Activated naive CD4-positive, alpha-beta T cell (primary cell): ENCODE measurements around the gene MOGAT3.

ENCODE experiments used
- DNase-seq, 4 experiments: peaks; one replicate each; lab custom pipeline; 2025; lab: John Stamatoyannopoulos, UW

Gene MOGAT3

DNA sequence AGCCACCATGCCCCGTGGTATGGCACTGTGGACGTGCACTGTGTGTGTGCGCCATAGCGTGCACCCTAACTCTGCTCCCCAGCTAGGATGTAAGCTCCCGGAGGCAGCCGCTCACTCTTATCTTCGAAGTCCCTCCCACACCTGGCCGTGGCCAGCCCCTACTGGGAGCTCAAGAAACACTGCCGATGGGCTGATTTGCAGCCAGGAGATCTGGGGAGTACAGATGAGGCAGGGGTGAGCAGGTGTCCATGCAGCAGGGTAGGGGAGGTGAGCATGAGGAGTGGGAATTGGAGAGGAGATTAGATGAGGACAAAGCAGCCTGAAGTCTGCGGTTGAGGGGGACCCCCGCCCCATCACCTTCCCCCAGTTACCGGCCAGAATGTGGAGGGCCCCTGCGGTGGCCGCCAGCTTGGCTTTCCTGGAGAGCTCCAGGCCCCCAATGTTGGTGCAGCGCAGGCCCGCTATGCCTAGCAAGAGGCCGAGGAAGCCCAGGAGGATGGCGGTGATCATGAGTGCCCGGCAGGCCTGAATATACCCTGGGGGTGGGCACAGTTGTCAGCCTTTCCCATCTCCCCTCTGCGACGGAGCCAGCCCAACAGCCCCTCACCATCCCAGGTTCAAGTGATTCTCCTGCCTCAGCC is 33.2 kb upstream of the MOGAT3 start:
- DNase-seq = no peak

DNA sequence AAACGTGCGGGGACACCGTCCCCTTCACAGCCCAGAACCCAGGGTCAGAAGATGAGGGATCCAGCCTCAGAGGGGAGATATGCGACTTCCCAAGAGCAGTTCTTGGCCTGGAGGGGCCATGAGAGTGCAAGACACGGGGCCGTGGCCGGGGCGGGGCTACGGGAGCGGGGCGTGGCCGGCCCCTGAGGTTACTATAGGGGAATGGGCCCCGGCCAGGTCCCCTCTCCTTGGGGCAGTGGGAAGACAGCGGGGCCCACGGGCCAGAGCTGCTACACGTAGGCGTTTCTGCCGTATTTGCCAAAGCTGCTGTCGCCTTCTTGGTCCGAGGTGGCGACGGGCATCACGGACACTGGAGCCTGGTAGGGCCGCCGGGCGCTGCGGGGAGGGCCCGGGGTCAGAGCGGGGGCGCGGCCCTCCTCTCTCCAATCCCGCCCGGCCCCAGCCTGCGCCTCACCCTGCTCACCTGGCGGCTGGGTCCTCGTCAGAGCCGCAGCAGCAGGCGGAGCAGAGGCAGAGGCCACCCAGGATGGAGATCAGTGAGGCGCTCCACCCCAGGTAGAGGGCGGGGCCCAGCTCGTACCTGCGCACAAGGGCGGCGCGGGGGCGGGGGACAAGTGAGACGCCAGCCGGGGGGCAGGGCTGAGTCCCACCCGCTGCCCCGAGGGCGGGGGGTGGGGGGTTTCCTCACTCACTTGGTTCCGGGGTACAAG is 31.5 kb upstream of the MOGAT3 start:
- DNase-seq = no peak

- no peak for DNase-seq
These were observed 30.8 kb upstream of the MOGAT3 start for GRCh38 chr7:101231644-101232043.

DNA sequence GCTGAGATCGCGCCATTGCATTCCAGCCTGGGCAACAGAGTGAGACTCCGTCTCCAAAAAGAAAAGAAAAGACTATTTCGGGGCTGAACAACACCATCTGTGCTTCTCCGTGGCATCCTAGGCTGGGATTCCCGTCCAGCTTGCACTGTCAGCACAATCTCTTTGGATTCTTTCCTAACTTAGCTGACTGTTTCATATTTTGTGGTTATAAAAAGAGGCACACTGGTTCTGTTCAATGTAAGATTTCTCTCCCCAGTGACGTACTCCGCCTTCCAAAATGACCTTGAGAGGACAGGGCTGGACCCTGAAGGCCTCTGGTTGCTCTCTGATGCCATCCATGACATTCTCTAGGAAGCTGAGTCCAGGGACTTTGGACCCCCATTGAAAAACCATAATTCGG is 25.9 kb upstream of the MOGAT3 start:
- no peak for DNase-seq

GRCh38 chr7:101225650-101226049 is 24.8 kb upstream of the MOGAT3 start:
- DNase-seq = no peak

DNA sequence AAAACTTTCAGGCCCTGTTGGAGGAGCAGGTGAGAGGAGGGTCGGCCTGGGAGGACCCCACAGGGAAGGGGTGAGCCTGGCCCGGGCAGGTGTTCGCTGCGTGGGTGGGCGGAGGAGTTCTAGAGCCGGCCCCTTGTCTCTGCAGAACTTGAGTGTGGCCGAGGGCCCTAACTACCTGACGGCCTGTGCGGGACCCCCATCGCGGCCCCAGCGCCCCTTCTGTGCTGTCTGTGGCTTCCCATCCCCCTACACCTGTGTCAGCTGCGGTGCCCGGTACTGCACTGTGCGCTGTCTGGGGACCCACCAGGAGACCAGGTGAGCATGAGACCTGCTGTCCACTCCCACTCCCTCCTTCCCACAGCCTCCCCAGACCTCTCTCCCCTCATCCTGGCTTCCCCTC is 22.7 kb upstream of the MOGAT3 start:
- DNase-seq = no peak

DNA sequence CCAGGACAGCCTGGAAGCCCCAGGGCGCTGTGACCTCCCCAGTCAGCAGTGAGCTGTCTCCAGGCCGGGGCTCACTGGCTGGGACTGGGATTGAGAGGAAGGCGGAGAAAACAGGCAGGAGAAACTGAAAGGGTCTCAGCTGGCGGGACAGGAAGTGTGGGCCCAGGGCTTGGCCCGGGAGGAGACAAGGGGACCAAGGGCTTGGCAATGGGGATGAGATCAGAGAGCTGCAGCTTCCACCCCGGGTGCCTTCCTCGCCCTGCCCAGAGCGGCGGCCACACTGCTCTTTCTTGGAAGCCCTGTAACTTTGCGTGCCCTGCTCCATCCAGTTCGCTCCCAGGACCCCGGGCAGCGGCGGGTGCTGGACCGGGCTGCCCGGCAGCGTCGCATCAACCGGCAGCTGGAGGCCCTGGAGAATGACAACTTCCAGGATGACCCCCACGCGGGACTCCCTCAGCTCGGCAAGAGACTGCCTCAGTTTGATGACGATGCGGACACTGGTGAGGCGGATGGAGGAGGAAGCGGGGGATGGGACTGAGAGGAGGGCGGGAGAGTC is 21.5 kb upstream of the MOGAT3 start:
- DNase-seq = no peak

- DNase-seq = no peak
These were observed 19.5 kb upstream of the MOGAT3 start for GRCh38 chr7:101220295-101220694.

GRCh38 chr7:101218236-101219125 is 17.6 kb upstream of the MOGAT3 start:
- DNase-seq = no peak

DNA sequence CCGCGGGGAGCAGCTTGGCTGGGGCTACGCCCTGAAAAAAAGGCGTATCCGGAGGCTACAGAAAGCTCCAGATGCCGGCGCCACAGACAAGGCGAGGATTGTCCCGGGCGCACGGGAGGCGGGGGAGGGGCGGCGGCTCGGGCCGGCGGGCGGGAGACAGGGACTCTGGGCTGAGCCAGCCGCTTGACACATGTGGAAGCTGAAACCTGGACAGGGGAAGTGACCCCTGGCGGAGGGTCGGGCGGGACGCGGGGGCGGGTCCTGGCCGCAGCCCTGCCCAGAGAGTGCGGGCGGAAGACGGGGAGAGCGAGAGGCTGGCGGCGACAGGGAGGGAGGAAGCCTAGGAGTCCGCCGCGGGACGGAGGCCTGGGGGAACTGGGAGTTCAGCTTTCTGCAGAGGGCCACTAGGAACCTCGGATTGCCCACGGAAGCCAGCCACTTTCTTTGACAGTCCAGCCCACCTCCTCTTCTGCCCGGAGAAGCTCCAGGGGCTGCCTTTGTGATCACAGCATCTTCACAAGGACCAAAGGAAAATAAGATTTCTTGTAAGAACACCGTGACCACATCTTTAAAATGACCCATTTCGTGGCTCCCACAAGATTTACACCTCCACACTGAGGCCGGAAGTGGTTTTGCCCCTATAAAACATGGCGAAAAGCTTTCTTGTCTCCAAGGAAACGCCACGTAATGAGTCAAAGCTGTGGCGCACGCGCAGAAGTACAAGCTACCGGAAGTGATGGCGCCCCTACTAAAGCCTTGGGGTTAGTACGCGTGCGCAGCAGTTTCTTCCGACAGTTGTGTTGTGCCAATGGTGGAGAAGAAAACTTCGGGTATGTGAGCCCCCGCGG is 16.8 kb upstream of the MOGAT3 start, which contains the start of the genes PLOD3 and ZNHIT1:
TSS of gene PLOD3 (minus strand) at position 194 of the 848 bp plus-strand sequence. CDS start 307 bp downstream, outside the sequence.
TSS of gene ZNHIT1 (plus strand) at position 778 of the 848 bp plus-strand sequence. CDS start at position 809, 31 bp downstream.
- peak; percentile 86 to 92 (median 90) for DNase-seq

GRCh38 chr7:101216860-101217387 is 16.1 kb upstream of the MOGAT3 start:
- DNase-seq = no peak

GRCh38 chr7:101216001-101216859 is 15.4 kb upstream of the MOGAT3 start:
- DNase-seq = no peak

DNA sequence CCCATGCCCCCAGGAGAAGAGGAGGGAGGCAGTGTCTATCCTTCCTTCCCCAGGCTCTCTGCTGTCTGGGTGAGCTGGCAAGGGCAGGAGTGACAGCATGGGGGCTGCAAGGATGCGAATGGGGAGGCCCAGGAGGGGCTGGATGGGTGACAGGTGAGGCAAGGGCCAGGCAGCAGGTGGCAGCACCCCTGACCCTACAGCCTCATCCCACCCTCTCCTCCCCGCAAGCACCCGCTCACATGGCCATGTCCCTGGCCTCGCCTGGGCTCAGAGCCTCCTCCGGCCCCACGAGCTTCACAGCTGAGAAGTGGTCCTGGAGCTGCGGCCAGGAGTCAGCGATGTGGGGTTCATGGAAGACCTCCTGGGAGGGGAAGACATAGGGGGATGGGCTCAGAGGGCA is 11.2 kb upstream of the MOGAT3 start:
- DNase-seq = no peak

GRCh38 chr7:101211501-101211900 is 10.7 kb upstream of the MOGAT3 start:
- no peak for DNase-seq

DNA sequence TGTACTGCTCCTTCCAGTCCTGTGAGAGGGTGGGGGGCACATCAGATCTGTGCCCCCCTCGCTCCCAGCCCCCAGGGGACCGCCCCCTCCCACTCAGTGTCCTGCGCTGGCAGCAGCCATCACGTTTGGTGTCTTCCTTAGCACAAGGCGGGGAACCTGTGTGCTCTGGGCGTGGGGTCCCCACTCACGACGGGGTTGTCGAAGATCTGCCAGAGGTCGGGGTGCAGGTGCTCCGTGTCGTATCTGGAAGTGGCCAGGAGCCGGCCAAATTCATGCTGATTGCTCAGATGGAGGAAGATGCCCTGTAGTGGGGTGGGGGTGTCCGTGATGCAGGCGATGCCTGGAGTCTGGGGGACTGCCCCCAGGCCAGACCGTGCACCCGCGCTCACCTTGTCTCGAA is 9.3 kb upstream of the MOGAT3 start:
- DNase-seq = no peak

- no peak for DNase-seq
These were observed 8.0 kb upstream of the MOGAT3 start for GRCh38 chr7:101208794-101209193.

GRCh38 chr7:101207459-101207858 is 6.6 kb upstream of the MOGAT3 start:
- DNase-seq = no peak

GRCh38 chr7:101206665-101207042 is 5.8 kb upstream of the MOGAT3 start:
- no peak for DNase-seq

DNA sequence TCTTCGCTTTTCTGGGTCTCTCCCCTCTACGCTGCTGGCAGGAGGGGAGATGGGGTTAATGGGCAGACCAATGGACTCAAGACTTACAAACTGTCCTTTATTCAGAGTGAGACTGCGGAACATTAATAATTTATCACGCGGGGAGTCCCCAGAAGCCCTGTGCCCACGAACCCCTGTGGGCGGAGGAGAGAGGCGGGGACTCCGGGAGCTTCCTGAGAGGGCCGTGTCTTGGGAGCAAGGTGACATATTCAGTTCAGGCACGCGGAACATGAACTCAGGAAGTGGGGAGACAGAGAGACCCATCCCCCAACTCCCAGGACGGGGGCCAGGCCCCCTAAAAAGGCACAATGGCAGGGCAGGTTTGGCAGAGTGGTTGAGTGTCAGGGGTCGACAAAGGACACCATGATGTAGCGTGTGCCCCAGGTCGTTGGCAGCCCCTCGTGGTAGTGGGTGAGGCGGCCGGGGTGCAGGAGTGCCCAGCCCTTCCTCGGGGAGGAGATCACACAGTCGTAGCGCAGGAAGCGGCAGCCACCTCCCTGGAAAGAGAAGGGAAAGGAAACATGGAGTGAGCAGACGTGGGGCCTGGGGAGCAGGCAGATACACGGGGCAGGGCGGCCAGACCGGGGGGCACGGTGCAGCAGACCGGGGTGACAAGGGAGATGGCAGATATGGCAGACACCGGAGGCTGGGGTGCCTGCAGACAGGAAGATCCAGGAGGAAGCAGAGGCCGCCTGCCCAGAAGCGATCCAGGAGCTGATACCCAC is 5.2 kb upstream of the MOGAT3 start:
- DNase-seq = no peak
